Epithelial cell of esophagus (primary cell): ENCODE results near the gene MTFR1L.

ENCODE experiments used
- DNase-seq: peaks from one replicate; pipeline ENCODE4 v3.0.0; 2010; ENCODE audit warnings: low read depth
- H3K4me3 ChIP-seq: 2 replicates; pipeline ENCODE4 v1.5.1; 2011; ENCODE audit warnings: mild to moderate bottlenecking, low read length, control low read depth
- TF ChIP-seq, protein P1 (sequence below): IDR thresholded peaks from 2 replicates; pipeline ENCODE4 v1.5.1; 2011; ENCODE audit warnings: low read depth, mild to moderate bottlenecking, low read length, control low read depth, inconsistent platforms; ENCODE audit not compliant: insufficient read depth; ENCODE audit errors: missing control alignments

MTFR1L gene

GRCh38 chr1:25782608-25783201 is 37.0 kb upstream of the MTFR1L start:
- no peak overlapping the region for H3K4me3 ChIP-seq
- no peak for DNase-seq
- TF ChIP-seq, protein P1, sequence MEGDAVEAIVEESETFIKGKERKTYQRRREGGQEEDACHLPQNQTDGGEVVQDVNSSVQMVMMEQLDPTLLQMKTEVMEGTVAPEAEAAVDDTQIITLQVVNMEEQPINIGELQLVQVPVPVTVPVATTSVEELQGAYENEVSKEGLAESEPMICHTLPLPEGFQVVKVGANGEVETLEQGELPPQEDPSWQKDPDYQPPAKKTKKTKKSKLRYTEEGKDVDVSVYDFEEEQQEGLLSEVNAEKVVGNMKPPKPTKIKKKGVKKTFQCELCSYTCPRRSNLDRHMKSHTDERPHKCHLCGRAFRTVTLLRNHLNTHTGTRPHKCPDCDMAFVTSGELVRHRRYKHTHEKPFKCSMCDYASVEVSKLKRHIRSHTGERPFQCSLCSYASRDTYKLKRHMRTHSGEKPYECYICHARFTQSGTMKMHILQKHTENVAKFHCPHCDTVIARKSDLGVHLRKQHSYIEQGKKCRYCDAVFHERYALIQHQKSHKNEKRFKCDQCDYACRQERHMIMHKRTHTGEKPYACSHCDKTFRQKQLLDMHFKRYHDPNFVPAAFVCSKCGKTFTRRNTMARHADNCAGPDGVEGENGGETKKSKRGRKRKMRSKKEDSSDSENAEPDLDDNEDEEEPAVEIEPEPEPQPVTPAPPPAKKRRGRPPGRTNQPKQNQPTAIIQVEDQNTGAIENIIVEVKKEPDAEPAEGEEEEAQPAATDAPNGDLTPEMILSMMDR: no peak

- H3K4me3 ChIP-seq: no peak overlapping the region
- TF ChIP-seq, protein P1: no peak
- no peak for DNase-seq
Measured at GRCh38 chr1:25784575-25785051, 35.1 kb upstream of the MTFR1L start.

DNA sequence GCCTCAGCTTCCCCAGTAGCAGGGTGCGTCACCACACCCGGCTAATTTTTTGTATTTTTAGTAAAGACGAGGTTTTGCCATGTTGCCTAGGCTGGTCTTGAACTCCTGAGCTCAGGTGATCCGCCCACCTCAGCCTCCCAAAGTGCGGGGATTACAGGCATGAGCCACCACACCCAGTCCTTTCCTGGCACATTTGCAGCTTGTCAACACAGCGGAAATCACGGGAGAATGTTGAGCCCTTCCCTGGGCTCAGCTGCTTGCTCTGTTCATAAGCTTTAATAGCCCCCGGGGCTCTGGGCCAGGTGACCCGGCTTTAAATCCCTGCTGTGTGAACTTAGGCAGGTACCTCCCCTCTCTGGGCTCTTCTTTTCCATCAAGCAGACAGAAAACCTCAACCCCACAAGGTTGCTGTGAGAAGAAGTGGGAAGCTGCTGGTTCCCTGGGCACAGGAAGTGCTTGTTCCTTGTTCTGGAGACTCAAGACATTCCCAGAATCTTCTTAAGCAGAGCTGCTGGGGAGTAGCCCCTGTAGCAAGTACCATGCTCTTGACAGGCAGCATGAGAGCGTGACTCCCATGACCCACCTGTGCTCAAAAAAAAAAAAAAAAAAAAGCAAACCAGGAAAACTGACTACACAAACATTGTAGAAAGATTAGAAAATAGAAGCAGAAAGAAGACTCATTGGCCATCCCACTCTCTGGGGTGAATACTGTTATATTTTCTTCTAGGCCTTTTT is 34.3 kb upstream of the MTFR1L start:
- TF ChIP-seq, protein P1: no peak
- DNase-seq: no peak
- H3K4me3 ChIP-seq: no peak overlapping the region

DNA sequence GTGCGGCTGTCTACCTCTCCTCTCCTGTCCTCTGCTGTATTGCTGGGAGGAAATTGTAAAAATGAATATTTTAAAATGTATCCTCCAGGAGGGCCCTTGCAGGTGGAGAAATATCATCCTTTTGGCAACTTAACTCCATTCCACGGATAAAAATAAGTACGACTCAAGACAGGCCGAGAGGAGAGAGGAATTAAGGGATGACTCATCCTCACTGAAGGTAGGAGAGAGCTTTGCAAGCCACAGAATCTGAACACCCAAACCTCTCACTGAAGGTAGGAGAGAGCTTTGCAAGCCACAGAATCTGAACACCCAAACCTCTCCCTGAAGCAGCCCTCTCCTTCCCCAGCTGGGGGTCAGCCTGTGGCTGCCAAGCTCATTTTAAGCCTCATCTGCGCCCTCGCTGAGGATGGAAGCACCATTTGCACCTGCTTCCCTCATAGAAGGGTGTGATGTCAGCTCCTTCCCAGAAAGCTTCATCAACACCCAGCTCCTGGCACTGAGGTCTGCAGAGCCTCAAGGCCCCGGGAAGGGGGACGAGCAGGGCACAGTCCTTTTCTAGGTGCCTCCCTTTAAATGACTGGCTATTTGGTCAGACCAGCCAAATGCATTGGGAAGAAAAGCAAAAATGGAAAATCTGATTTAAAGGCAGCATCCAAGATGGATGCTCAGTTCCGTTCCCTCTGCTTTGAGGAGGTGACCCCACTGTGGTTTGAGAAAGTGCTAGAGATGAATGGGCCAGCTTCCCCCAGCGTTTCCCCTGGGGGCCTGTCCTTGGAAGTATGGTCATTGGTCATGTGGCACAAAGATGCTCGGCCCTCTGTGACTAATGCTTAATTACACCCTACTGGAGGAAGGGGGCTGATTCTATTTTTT is 32.6 kb upstream of the MTFR1L start:
- TF ChIP-seq, protein P1: no peak
- H3K4me3 ChIP-seq: no peak overlapping the region
- peak; percentile 32 for DNase-seq

DNA sequence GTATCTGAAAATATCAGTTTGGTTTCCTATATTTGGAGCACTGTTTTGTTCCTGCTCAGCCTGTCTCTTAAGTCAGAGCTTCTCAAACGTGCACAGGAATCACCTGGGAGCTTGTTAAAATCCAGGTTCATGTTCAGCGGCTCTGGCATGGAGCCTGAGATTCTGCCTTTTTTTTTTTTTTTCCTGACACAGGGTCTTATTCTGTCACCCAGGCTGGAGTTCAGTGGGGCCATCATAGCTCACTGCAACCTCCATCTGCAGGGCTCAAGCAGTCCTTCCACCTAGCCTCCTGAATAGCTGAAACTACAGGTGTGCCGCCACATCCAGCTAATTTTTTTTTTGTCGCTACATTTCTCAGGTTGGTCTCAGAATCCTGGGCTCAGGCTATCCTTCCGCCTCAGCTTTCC is 32.0 kb upstream of the MTFR1L start:
- H3K4me3 ChIP-seq: no peak overlapping the region
- TF ChIP-seq, protein P1: no peak
- DNase-seq: no peak

GRCh38 chr1:25790472-25790871 is 29.3 kb upstream of the MTFR1L start:
- DNase-seq: no peak
- TF ChIP-seq, protein P1: no peak
- no peak overlapping the region for H3K4me3 ChIP-seq
